Ammon's horn (tissue), 1 donor: ENCODE data around the gene THSD7B.
"Not testable (repeated sequence)": the region's sequence is repeated elsewhere in the genome, so short reads cannot be mapped to it uniquely, and the experiment has no call there.

Source experiments
- DNase-seq: peaks from one replicate; pipeline ENCODE4 v3.0.0-alpha.2; 2016; ENCODE audit warnings: low spot score

THSD7B gene

GRCh38 chr2:137570484-137570883, 805.1 kb downstream of the THSD7B start:
- no peak for DNase-seq

- DNase-seq: not testable (repeated sequence)
Observed at GRCh38 chr2:137587834-137588233, 822.5 kb downstream of the THSD7B start.

- DNase-seq: not testable (repeated sequence)
Observed at GRCh38 chr2:137588578-137588977, 823.2 kb downstream of the THSD7B start.

- DNase-seq: no peak
Observed at GRCh38 chr2:137590102-137590501, 824.8 kb downstream of the THSD7B start.

GRCh38 chr2:137607722-137608318, 842.5 kb downstream of the THSD7B start:
- no peak for DNase-seq

- DNase-seq: no peak
Observed at GRCh38 chr2:137638932-137639331, 873.6 kb downstream of the THSD7B start.

GRCh38 chr2:137644731-137645130, 879.4 kb downstream of the THSD7B start:
- no peak for DNase-seq

- DNase-seq: no peak
Observed at GRCh38 chr2:137654046-137654445, 888.7 kb downstream of the THSD7B start.

- no peak for DNase-seq
Observed at GRCh38 chr2:137655814-137656213, 890.5 kb downstream of the THSD7B start.

GRCh38 chr2:137658433-137658832, 893.1 kb downstream of the THSD7B start:
- no peak for DNase-seq

- DNase-seq: peak; percentile 48
Observed at GRCh38 chr2:137659616-137660015, 894.3 kb downstream of the THSD7B start.

GRCh38 chr2:137670111-137670510, 904.8 kb downstream of the THSD7B start:
- DNase-seq: no peak

- no peak for DNase-seq
Observed at GRCh38 chr2:137672989-137673552, 907.7 kb downstream of the THSD7B start.

- no peak for DNase-seq
Observed at GRCh38 chr2:137674991-137675390, 909.6 kb downstream of the THSD7B start.

GRCh38 chr2:137675584-137676327, 910.4 kb downstream of the THSD7B start:
- DNase-seq: no peak

- no peak for DNase-seq
Observed at GRCh38 chr2:137676346-137676745, 911.0 kb downstream of the THSD7B start.

GRCh38 chr2:137677466-137677865, 912.1 kb downstream of the THSD7B start:
- DNase-seq: no peak

- DNase-seq: no peak
Observed at GRCh38 chr2:137689549-137689948, 924.2 kb downstream of the THSD7B start.

GRCh38 chr2:137693534-137693933, 928.2 kb downstream of the THSD7B start:
- DNase-seq: no peak

GRCh38 chr2:137696916-137697315, 931.6 kb downstream of the THSD7B start:
- no peak for DNase-seq

- DNase-seq: not testable (repeated sequence)
Observed at GRCh38 chr2:137700250-137700649, 934.9 kb downstream of the THSD7B start.

GRCh38 chr2:137700681-137701080, 935.3 kb downstream of the THSD7B start:
- DNase-seq: no peak

GRCh38 chr2:137705296-137705695, 940.0 kb downstream of the THSD7B start:
- DNase-seq: no peak
